ENCODE results near the gene DSN1. TPM values are rescaled to one million over a fixed set of nuclear protein-coding genes. Genes with fewer than 3 reads are reported as not detected.

DSN1 gene
- total and polyA plus RNA-seq, 2 donors (not counting 3 experiments of a cell fraction or from before 2014, with no cell fraction given): 11.0 to 25.0 TPM

DNA sequence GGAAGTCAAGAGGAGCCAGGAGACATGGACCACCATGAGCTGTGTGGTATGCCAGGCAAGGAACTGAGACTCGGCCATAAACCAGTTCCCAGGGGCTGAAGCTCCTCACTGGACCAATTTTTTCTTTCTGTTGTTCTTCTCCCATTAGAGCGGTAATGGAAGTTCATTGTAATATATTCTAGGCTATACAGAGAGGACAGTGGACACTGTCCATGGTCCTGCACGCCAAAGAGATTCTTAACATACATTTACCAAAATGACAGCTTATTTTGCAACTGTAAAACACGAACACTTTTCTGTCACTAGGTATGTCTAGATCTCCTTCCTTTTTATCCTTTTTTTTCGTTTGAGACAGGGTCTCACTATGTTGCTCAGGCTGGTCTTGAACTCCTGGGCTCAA is 13.1 kb upstream of the DSN1 start:
- no peaks in the 10 kb centered on the region for H3K4me1 ChIP-seq (ENCODE audit: control insufficient read depth, extremely low read depth, insufficient read depth, low read length)
- CTCF ChIA-PET: interaction anchor here (0.9 to 1.9 kb wide), 3 partner anchors 9 to 77 kb away, joined by 3 to 9 read pairs (median 5); a partner anchor contains a TSS
- no peaks in the 10 kb centered on the region for H3K9me1 ChIP-seq (replicated peaks; ENCODE audit: control insufficient read depth, extremely low read depth, insufficient read depth, low read length)
- H3K27me3 ChIP-seq (ENCODE audit: control insufficient read depth in 2 of 2, insufficient read depth in 2 of 2, low read length in 2 of 2): no peaks in the 10 kb centered on the region
- H3K27ac ChIP-seq (ENCODE audit: insufficient read depth, low read depth, low read length): no peak overlapping the region
- no peak overlapping the region for H2AFZ ChIP-seq (ENCODE audit: low read depth, low read length)
- intact Hi-C loops (cut with micrococcal nuclease) (no loop called here), dilution Hi-C loops (cut with MboI; ENCODE audit: extremely low pct_ligation_motif_present, low sequenced_read_pairs) (no loop called here)
- TF ChIP-seq POLR2A (IDR thresholded peaks at IDR 0.05; ENCODE audit: low read depth, low read length) (no peak), GATA2 (IDR thresholded peaks at IDR 0.05; ENCODE audit: insufficient read depth, insufficient read length, low read depth, low read length) (no peak), POLR2AphosphoS5 (IDR thresholded peaks at IDR 0.05; ENCODE audit: insufficient read depth, low read depth, low read length) (no peak)
- DNase-seq (ENCODE audit: low read depth, low spot score) (no peak), FAIRE-seq (no peak)
- POLR2A ChIA-PET: no interaction called here
- BruUV-seq (replicated peaks): no TSS peak
- peaks cover 6 to 27% of the 10 kb centered on the region in 2 experiments for H3K36me3 ChIP-seq (ENCODE audit: control insufficient read depth in 2 of 2, extremely low read depth in 1 of 2, insufficient read depth in 2 of 2, low read length in 2 of 2)
- H3K9ac ChIP-seq (replicated peaks; ENCODE audit: extremely low read depth, insufficient read depth, low read length): no peak overlapping the region
- H4K20me1 ChIP-seq (replicated peaks; ENCODE audit: control insufficient read depth, extremely low read depth, insufficient read depth, low read length): no peaks in the 10 kb centered on the region
- no peak overlapping the region for H3K4me3 ChIP-seq (replicated peaks in 1 of 3; ENCODE audit: insufficient read depth in 1 of 3, low read depth in 1 of 3, low read length in 3 of 3)
- no peak overlapping the region for H3K4me2 ChIP-seq (ENCODE audit: insufficient read depth, low read length)
- H3K9me3 ChIP-seq (replicated peaks; ENCODE audit: control insufficient read depth, insufficient read depth, low read length): no peaks in the 10 kb centered on the region
- H3K79me2 ChIP-seq (ENCODE audit: control insufficient read depth, insufficient read depth, low read length): no peaks in the 10 kb centered on the region

DNA sequence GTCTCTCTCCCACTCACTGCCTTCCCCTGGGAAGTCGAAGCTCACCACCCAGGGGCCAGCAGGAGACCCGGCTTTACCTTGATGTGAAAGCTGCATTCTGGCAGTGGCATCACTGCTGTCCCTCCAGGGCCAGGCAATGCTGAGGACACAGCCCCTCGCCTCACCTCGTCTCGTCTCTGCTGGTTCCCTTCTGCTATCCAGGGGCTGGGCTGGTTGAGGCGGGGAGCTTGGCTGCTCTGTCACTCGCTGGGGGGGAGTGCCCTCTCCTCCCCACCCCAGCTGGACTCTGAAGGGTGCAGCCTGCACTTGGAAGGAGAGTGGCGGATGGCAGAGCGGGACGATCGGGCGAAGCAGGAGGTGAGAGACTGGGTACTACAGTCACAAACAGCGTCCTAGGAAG is 12.7 kb upstream of the DSN1 start:
- Histone ChIP-seq H3K4me1 (ENCODE audit: control insufficient read depth, extremely low read depth, insufficient read depth, low read length) (no peaks in the 10 kb centered on the region), H3K4me3 (replicated peaks in 1 of 3; ENCODE audit: insufficient read depth in 1 of 3, low read depth in 1 of 3, low read length in 3 of 3) (no peak overlapping the region), H4K20me1 (replicated peaks; ENCODE audit: control insufficient read depth, extremely low read depth, insufficient read depth, low read length) (no peaks in the 10 kb centered on the region), H3K79me2 (ENCODE audit: control insufficient read depth, insufficient read depth, low read length) (no peaks in the 10 kb centered on the region), H2AFZ (ENCODE audit: low read depth, low read length) (no peak overlapping the region), H3K4me2 (ENCODE audit: insufficient read depth, low read length) (no peak overlapping the region), H3K9ac (replicated peaks; ENCODE audit: extremely low read depth, insufficient read depth, low read length) (no peak overlapping the region), H3K27me3 (ENCODE audit: control insufficient read depth in 2 of 2, insufficient read depth in 2 of 2, low read length in 2 of 2) (no peaks in the 10 kb centered on the region), H3K36me3 (ENCODE audit: control insufficient read depth in 2 of 2, extremely low read depth in 1 of 2, insufficient read depth in 2 of 2, low read length in 2 of 2) (peaks cover 6 to 27% of the 10 kb centered on the region in 2 experiments), H3K9me3 (replicated peaks; ENCODE audit: control insufficient read depth, insufficient read depth, low read length) (no peaks in the 10 kb centered on the region), H3K9me1 (replicated peaks; ENCODE audit: control insufficient read depth, extremely low read depth, insufficient read depth, low read length) (no peaks in the 10 kb centered on the region), H3K27ac (ENCODE audit: insufficient read depth, low read depth, low read length) (no peak overlapping the region)
- POLR2A ChIA-PET: no interaction called here
- no peak for FAIRE-seq
- intact Hi-C loops (cut with micrococcal nuclease): no loop called here
- TF ChIP-seq, protein P1, sequence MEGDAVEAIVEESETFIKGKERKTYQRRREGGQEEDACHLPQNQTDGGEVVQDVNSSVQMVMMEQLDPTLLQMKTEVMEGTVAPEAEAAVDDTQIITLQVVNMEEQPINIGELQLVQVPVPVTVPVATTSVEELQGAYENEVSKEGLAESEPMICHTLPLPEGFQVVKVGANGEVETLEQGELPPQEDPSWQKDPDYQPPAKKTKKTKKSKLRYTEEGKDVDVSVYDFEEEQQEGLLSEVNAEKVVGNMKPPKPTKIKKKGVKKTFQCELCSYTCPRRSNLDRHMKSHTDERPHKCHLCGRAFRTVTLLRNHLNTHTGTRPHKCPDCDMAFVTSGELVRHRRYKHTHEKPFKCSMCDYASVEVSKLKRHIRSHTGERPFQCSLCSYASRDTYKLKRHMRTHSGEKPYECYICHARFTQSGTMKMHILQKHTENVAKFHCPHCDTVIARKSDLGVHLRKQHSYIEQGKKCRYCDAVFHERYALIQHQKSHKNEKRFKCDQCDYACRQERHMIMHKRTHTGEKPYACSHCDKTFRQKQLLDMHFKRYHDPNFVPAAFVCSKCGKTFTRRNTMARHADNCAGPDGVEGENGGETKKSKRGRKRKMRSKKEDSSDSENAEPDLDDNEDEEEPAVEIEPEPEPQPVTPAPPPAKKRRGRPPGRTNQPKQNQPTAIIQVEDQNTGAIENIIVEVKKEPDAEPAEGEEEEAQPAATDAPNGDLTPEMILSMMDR (IDR thresholded peaks at IDR 0.05; ENCODE audit: extremely low read depth in 1 of 2, insufficient read depth in 1 of 2, low read depth in 1 of 2, low read length in 2 of 2): no peak
- TF ChIP-seq EZH2 (IDR thresholded peaks at IDR 0.05; ENCODE audit: borderline replicate concordance, low read depth, low read length, severe bottlenecking) (no peak), GATA2 (IDR thresholded peaks at IDR 0.05; ENCODE audit: insufficient read depth, insufficient read length, low read depth, low read length) (no peak), JUN (IDR thresholded peaks at IDR 0.05; ENCODE audit: borderline replicate concordance, insufficient read depth, insufficient read length, low read depth) (no peak), POLR2A (IDR thresholded peaks at IDR 0.05; ENCODE audit: low read depth, low read length) (no peak), FOS (IDR thresholded peaks at IDR 0.05; ENCODE audit: borderline replicate concordance, insufficient read depth, low read length) (no peak), MYC (IDR thresholded peaks at IDR 0.05; ENCODE audit: low read depth, low read length) (no peak), POLR2AphosphoS5 (IDR thresholded peaks at IDR 0.05; ENCODE audit: insufficient read depth, low read depth, low read length) (no peak)
- TF ChIP-seq, protein P2, sequence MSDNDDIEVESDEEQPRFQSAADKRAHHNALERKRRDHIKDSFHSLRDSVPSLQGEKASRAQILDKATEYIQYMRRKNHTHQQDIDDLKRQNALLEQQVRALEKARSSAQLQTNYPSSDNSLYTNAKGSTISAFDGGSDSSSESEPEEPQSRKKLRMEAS (IDR thresholded peaks at IDR 0.05; ENCODE audit: insufficient read depth, insufficient read length): no peak
- BruUV-seq (replicated peaks): no TSS peak
- CTCF ChIA-PET: interaction anchor here (0.9 to 1.9 kb wide), 3 partner anchors 8 to 77 kb away, joined by 3 to 9 read pairs (median 5); a partner anchor contains a TSS
- dilution Hi-C loops (cut with MboI; ENCODE audit: extremely low pct_ligation_motif_present, low sequenced_read_pairs): no loop called here
- no peak for DNase-seq (ENCODE audit: low read depth, low spot score)
